Stomach (tissue), 4 donors: ENCODE measurements around the gene SMIM21.

ENCODE experiments used
- CTCF ChIP-seq, 7 experiments: fragments of 450-650 bp in 4 of 7; fragments of 200-600 bp in 3 of 7; sonication (generic) in 3 of 7; IDR thresholded peaks; one replicate each; pipeline ENCODE4 v1.5.1; 2016 to 2019; ENCODE audit warnings: antibody characterized with exemption in 7 of 7, control low read depth in 2 of 7, mild to moderate bottlenecking in 1 of 7
- EP300 ChIP-seq: sonication (generic); formaldehyde crosslinking; IDR thresholded peaks from one replicate; pipeline ENCODE4 v1.6.1; 2017; ENCODE audit warnings: antibody characterized with exemption
- POLR2A ChIP-seq, 4 donors: fragments of 450-650 bp; IDR thresholded peaks; one replicate each; pipeline ENCODE4 v1.6.1; 2016; ENCODE audit warnings: antibody characterized with exemption in 4 of 4, control low read depth in 2 of 4, mild to moderate bottlenecking in 1 of 4, moderate library complexity in 1 of 4

GRCh38 chr18:75377258-75377657 lies 50.2 kb downstream of the SMIM21 start:
- TF ChIP-seq CTCF (IDR thresholded peaks at IDR 0.05) (no peak), EP300 (no peak), POLR2A (IDR thresholded peaks at IDR 0.05) (no peak)
